NCI-H2171 (cell line): ENCODE measurements around the gene KCNH4.
A peak's percentile ranks its signal among the peaks of the same experiment; 100 is the strongest.
"Not testable (repeated sequence)": the region's sequence is repeated elsewhere in the genome, so short reads cannot be mapped to it uniquely, and the experiment has no call there.

ENCODE experiments used
- DNase-seq: peaks from one replicate; lab custom pipeline; 2025; lab: John Stamatoyannopoulos, UW

The KCNH4 gene

GRCh38 chr17:42180922-42181850 lies at the start of gene KCNH4:
KCNH4 (minus strand) TSS chr17:42181142; CDS start chr17:42180945, 197 bp downstream.
- DNase-seq: peak; percentile 78

GRCh38 chr17:42230225-42230624 lies 49.3 kb upstream of the KCNH4 start:
- no peak for DNase-seq

GRCh38 chr17:42227849-42228700 lies 47.1 kb upstream of the KCNH4 start:
- DNase-seq: no peak

GRCh38 chr17:42225646-42226045 lies 44.7 kb upstream of the KCNH4 start:
- no peak for DNase-seq

- DNase-seq: no peak
These were observed 43.7 kb upstream of the KCNH4 start for GRCh38 chr17:42224651-42225050.

- DNase-seq: no peak
These were observed 41.2 kb upstream of the KCNH4 start for GRCh38 chr17:42221886-42222745.

GRCh38 chr17:42219280-42219679 lies 38.3 kb upstream of the KCNH4 start:
- DNase-seq: not testable (repeated sequence)

- no peak for DNase-seq
These were observed 33.2 kb upstream of the KCNH4 start for GRCh38 chr17:42214156-42214555.

- DNase-seq: no peak
These were observed 31.4 kb upstream of the KCNH4 start for GRCh38 chr17:42212382-42212781.

- not testable (repeated sequence) for DNase-seq
These were observed 31.0 kb upstream of the KCNH4 start for GRCh38 chr17:42211921-42212341.

GRCh38 chr17:42210046-42210445 lies 29.1 kb upstream of the KCNH4 start:
- no peak for DNase-seq

- not testable (repeated sequence) for DNase-seq
These were observed 25.2 kb upstream of the KCNH4 start for GRCh38 chr17:42206153-42206612.

GRCh38 chr17:42203354-42203753 lies 22.4 kb upstream of the KCNH4 start:
- no peak for DNase-seq

- no peak for DNase-seq
These were observed 21.8 kb upstream of the KCNH4 start for GRCh38 chr17:42202696-42203095.

- DNase-seq: no peak
These were observed 21.2 kb upstream of the KCNH4 start for GRCh38 chr17:42202159-42202558.

GRCh38 chr17:42201458-42201772 lies 20.5 kb upstream of the KCNH4 start:
- DNase-seq: no peak

GRCh38 chr17:42200706-42201457 lies 19.9 kb upstream of the KCNH4 start:
- no peak for DNase-seq

GRCh38 chr17:42199416-42200011 lies 18.6 kb upstream of the KCNH4 start:
- no peak for DNase-seq

GRCh38 chr17:42198897-42199296 lies 18.0 kb upstream of the KCNH4 start:
- no peak for DNase-seq

- no peak for DNase-seq
These were observed 16.7 kb upstream of the KCNH4 start for GRCh38 chr17:42197564-42198156.
